Mesothelial cell of epicardium (in vitro differentiated cells): Measurements from ENCODE around the gene LMBRD1. TPM values are rescaled to one million over a fixed set of nuclear protein-coding genes. Genes with fewer than 3 reads are reported as not detected.

Source experiments
- DNase-seq, 2 experiments: peaks; one replicate each; pipeline ENCODE4 v3.0.0; 2021; ENCODE audit warnings: low spot score in 2 of 2; ENCODE audit not compliant: unreplicated experiment in 2 of 2
- H3K27ac Mint-ChIP-seq: 2 replicates; pipeline ENCODE4 v1.8.0; 2021; ENCODE audit warnings: mixed read lengths
- H3K27me3 Mint-ChIP-seq: 2 replicates; pipeline ENCODE4 v1.8.0; 2021; ENCODE audit warnings: low read depth, mixed read lengths
- H3K36me3 Mint-ChIP-seq: 2 replicates; pipeline ENCODE4 v1.8.0; 2021; ENCODE audit warnings: mixed read lengths
- H3K4me1 Mint-ChIP-seq: 2 replicates; pipeline ENCODE4 v1.8.0; 2021; ENCODE audit warnings: mixed read lengths
- H3K4me3 Mint-ChIP-seq: 2 replicates; pipeline ENCODE4 v1.8.0; 2021; ENCODE audit warnings: mild to moderate bottlenecking, moderate library complexity, mixed read lengths
- H3K9me3 Mint-ChIP-seq: 2 replicates; pipeline ENCODE4 v1.8.0; 2021; ENCODE audit warnings: mixed read lengths
- total RNA-seq: library from RNA; stranded (reverse); gene quantifications from 3 replicates; pipeline ENCODE4 v1.2.1, GENCODE V29; 2021
- TF ChIP-seq, protein P1 (sequence below): fragments of 200-600 bp; sonication (generic); IDR thresholded peaks from one replicate; pipeline ENCODE4 v1.5.0; 2021; ENCODE audit warnings: antibody characterized with exemption; ENCODE audit not compliant: unreplicated experiment

Gene LMBRD1
- total RNA-seq, 1 donor from 2014 or later: 29.8 TPM

DNA sequence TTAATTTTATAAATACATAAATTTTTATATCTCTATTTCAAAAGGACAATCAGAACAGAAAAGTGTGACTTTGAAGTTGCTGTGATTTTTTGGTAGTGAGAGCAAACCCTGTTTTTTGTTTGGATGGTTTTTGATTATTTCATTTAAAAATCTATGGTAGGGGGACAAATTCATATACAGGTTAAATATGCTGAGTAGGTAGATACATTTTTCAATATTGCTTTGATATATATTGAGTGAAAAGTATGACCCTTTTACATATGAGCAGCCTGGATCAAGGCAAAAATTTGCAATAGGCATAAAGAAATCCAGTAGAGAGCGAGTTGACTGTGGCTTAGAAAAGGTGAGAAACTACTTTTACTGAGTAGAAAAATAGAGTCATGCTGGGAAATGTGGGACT is 132.3 kb downstream of the LMBRD1 start:
- H3K9me3 Mint-ChIP-seq: peaks cover 6% of the 10 kb centered on the region
- H3K36me3 Mint-ChIP-seq: no peaks in the 10 kb centered on the region
- H3K27ac Mint-ChIP-seq: no peak overlapping the region

DNA sequence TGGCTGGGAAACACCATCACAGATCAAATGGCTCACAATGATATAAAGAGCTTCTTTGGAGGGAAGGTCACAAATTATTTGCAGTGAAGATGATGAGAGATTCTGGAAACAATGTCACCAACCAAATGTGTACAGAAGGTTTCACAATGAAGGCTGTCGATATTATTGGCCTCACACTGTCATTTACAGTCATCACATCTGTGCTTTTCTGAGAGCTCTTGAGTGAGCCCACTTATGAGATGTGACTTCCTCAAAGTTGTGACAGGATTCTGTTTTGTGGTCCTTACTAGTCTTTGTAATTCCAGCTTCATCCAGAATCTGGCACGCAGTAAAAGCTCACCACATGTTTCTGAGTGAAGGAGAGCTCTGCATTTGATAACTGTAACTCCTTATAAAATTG is 133.6 kb downstream of the LMBRD1 start:
- Mint-ChIP-seq H3K9me3 (peaks cover 19% of the 10 kb centered on the region), H3K27ac (no peak overlapping the region), H3K4me3 (no peak overlapping the region), H3K36me3 (peaks cover 5% of the 10 kb centered on the region), H3K4me1 (no peaks in the 10 kb centered on the region), H3K27me3 (peaks cover 4% of the 10 kb centered on the region)
- TF ChIP-seq, protein P1, sequence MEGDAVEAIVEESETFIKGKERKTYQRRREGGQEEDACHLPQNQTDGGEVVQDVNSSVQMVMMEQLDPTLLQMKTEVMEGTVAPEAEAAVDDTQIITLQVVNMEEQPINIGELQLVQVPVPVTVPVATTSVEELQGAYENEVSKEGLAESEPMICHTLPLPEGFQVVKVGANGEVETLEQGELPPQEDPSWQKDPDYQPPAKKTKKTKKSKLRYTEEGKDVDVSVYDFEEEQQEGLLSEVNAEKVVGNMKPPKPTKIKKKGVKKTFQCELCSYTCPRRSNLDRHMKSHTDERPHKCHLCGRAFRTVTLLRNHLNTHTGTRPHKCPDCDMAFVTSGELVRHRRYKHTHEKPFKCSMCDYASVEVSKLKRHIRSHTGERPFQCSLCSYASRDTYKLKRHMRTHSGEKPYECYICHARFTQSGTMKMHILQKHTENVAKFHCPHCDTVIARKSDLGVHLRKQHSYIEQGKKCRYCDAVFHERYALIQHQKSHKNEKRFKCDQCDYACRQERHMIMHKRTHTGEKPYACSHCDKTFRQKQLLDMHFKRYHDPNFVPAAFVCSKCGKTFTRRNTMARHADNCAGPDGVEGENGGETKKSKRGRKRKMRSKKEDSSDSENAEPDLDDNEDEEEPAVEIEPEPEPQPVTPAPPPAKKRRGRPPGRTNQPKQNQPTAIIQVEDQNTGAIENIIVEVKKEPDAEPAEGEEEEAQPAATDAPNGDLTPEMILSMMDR: no peak
- no peak for DNase-seq

More for the DNA sequence above, 132.3 kb downstream of the LMBRD1 start:
- DNase-seq: no peak
- Mint-ChIP-seq H3K4me3 (no peak overlapping the region), H3K4me1 (no peaks in the 10 kb centered on the region), H3K27me3 (peaks cover 4% of the 10 kb centered on the region)
- TF ChIP-seq, protein P1: no peak

DNA sequence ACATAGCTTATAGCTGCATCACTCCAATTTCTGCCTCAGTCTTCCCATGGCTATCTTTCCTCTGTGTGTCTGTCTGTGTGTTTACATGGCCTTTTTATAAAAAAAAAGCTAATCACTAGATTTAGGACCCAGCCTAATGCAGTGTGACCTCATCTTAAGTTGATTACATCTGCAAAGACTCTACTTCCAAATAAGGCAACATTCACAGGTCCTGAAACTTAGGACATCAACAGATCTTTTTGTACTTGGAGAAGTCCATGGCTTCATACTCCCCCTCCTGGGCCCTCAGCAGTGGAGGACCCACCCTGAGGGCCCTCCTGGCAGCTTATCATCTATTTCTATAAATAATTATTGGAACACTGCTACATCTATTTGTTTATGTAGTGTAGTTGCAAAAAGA is 146.1 kb downstream of the LMBRD1 start:
- Mint-ChIP-seq H3K4me1 (no peaks in the 10 kb centered on the region), H3K27ac (no peak overlapping the region), H3K9me3 (peaks cover 5% of the 10 kb centered on the region), H3K4me3 (no peak overlapping the region), H3K36me3 (no peaks in the 10 kb centered on the region), H3K27me3 (no peaks in the 10 kb centered on the region)
- no peak for DNase-seq
- TF ChIP-seq, protein P1: no peak

DNA sequence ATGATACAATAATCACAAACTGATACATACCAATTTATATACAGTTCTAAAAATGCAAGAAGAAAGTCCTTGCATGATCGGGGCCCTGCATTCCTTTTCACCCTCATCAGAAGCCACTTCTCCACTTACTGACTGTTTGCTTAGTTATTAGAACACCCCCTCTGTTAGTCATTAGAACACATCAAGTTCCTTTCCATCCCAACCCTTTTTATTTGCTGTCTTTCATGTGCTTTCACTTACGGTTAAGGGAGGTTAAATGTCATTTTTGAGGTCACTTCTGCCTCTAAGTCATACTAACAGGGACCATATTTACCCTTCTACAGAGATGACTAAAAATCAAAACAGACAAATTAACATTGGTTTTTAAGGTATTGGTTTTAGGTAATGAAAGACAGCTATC is 149.1 kb downstream of the LMBRD1 start:
- Mint-ChIP-seq H3K4me1 (no peaks in the 10 kb centered on the region), H3K36me3 (no peaks in the 10 kb centered on the region), H3K27me3 (no peaks in the 10 kb centered on the region), H3K9me3 (peaks cover 15% of the 10 kb centered on the region), H3K27ac (no peak overlapping the region), H3K4me3 (no peak overlapping the region)
- no peak for DNase-seq
- TF ChIP-seq, protein P1: no peak

DNA sequence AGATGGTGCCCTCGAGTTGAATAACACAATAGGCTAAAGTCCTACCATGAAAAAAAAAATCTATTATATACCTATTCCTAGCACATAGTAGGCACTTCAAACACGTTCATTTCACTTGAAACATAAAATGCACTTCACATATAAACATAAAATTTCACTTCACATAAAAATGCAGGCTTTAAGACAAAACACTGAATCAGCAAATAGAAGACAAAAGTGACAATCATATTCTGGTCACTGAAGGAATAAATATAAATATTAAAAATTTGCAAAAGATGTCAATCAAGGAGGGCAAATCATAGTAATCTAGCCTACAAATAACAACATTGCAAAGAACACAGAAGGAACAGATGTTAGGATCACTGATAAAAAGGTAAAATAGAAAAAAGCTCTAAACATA is 153.1 kb downstream of the LMBRD1 start:
- Mint-ChIP-seq H3K27ac (no peak overlapping the region), H3K27me3 (peaks cover 4% of the 10 kb centered on the region), H3K36me3 (no peaks in the 10 kb centered on the region), H3K4me3 (no peak overlapping the region), H3K9me3 (peaks cover 10% of the 10 kb centered on the region), H3K4me1 (no peaks in the 10 kb centered on the region)
- DNase-seq: no peak
- TF ChIP-seq, protein P1: no peak

DNA sequence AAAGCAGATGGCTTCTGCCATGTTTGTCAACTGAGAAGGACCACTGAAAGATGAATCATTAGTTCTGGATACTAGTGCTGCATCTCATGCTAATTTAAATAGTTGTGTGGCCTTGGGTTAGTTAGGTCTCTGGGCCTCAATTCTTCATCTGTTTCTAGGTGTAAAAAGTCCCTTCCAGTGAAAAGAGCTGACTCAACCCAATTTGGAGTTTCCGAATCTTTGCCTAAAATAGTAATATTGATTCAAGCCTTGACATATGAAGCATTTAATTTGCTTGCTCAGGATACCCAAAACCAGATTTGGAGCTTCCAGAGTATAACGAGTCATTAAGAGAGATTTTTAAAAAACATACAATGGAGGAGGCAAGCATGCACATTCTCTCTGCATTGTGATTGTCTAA is 163.9 kb downstream of the LMBRD1 start:
- Mint-ChIP-seq H3K36me3 (no peaks in the 10 kb centered on the region), H3K27ac (no peak overlapping the region), H3K4me3 (no peak overlapping the region), H3K4me1 (no peaks in the 10 kb centered on the region), H3K9me3 (peaks cover 4% of the 10 kb centered on the region), H3K27me3 (no peaks in the 10 kb centered on the region)
- TF ChIP-seq, protein P1: no peak
- DNase-seq: no peak
